SH-SY5Y (cell line): ENCODE measurements around the gene KLHL29.

Source experiments
- GATA2 ChIP-seq: IDR thresholded peaks from 2 replicates; pipeline ENCODE4 v1.6.1; 2011; ENCODE audit warnings: mild to moderate bottlenecking, low read depth, low read length
- GATA3 ChIP-seq: IDR thresholded peaks from 2 replicates; pipeline ENCODE4 v1.6.1; 2011; ENCODE audit warnings: low read depth, mild to moderate bottlenecking, low read length, moderate library complexity

GRCh38 chr2:23456881-23457760, 72.1 kb downstream of the KLHL29 start:
- no peak for TF ChIP-seq GATA2
- no peak for TF ChIP-seq GATA3
